Stomach (tissue), 9 donors: ENCODE measurements around the gene ZBTB7A. TPM values are rescaled to one million over a fixed set of nuclear protein-coding genes. Genes with fewer than 3 reads are reported as not detected.
A peak's percentile ranks its signal among the peaks of the same experiment; 100 is the strongest.

Source experiments
- DNase-seq, 2 donors: peaks; one replicate each; pipeline versions ENCODE4 v3.0.0 to v3.0.0-alpha.2; 2013 to 2019
- H3K27ac ChIP-seq, 5 donors: fragments of 200-600 bp in 4 of 5; sonication (generic) in 4 of 5; one replicate each; pipeline ENCODE4 v1.5.1; 2013 to 2019; ENCODE audit warnings: mild to moderate bottlenecking in 1 of 5, moderate library complexity in 1 of 5
- H3K27me3 ChIP-seq, 3 donors: fragments of 200-600 bp; sonication (generic); one replicate each; pipeline ENCODE4 v1.5.1; 2017 to 2019; ENCODE audit warnings: mixed run types in 1 of 3
- H3K36me3 ChIP-seq, 4 donors: fragments of 200-600 bp; sonication (generic); 1 replicate in 3 of 4; 2 replicates in 1 of 4; pipeline ENCODE4 v1.5.1; 2016 to 2019
- H3K4me1 ChIP-seq, 4 donors: fragments of 200-600 bp; sonication (generic); one replicate each; pipeline ENCODE4 v1.5.1; 2016 to 2019
- H3K4me3 ChIP-seq, 4 donors: fragments of 200-600 bp; sonication (generic) in 3 of 4; one replicate each; pipeline ENCODE4 v1.5.1; 2016 to 2019; ENCODE audit warnings: mild to moderate bottlenecking in 1 of 4
- H3K9me3 ChIP-seq, 4 donors: fragments of 200-600 bp; sonication (generic); one replicate each; pipeline ENCODE4 v1.5.1; 2016 to 2019
- CTCF ChIP-seq, 7 experiments: fragments of 450-650 bp in 4 of 7; fragments of 200-600 bp in 3 of 7; sonication (generic) in 3 of 7; IDR thresholded peaks; one replicate each; pipeline ENCODE4 v1.5.1; 2016 to 2019; ENCODE audit warnings: antibody characterized with exemption in 7 of 7, control low read depth in 2 of 7, mild to moderate bottlenecking in 1 of 7
- EP300 ChIP-seq: sonication (generic); formaldehyde crosslinking; IDR thresholded peaks from one replicate; pipeline ENCODE4 v1.6.1; 2017; ENCODE audit warnings: antibody characterized with exemption
- POLR2A ChIP-seq, 4 donors: fragments of 450-650 bp; IDR thresholded peaks; one replicate each; pipeline ENCODE4 v1.6.1; 2016; ENCODE audit warnings: antibody characterized with exemption in 4 of 4, control low read depth in 2 of 4, mild to moderate bottlenecking in 1 of 4, moderate library complexity in 1 of 4
- POLR2AphosphoS5 ChIP-seq, 3 donors: sonication (generic); formaldehyde crosslinking; IDR thresholded peaks; one replicate each; pipeline ENCODE4 v1.6.1; 2016; ENCODE audit warnings: antibody characterized with exemption in 3 of 3
- WGBS, 5 donors: extraction: QIAGEN DNeasy Blood & Tissue Kit in 3 of 5; methylation state at CpG; one replicate each; pipeline versions ENCODE4 v1.1.5 to v1.1.7; 2013 to 2018; 5-methylcytosine and 5-hydroxymethylcytosine counted together
- intact Hi-C: fragments of 100-400 bp; cut with DNase I; formaldehyde crosslinking; loops from one replicate; pipeline ENCODE4 v1.15.1; 2023; ENCODE audit warnings: low total_unique reads
- polyA plus RNA-seq, 3 donors: library from polyadenylated mRNA; stranded (reverse); fragments of 200-250 nt; gene quantifications; one replicate each; pipeline ENCODE4 v1.2.3, GENCODE V29; 2013
- total RNA-seq, 5 donors: library from RNA; depleted of rRNA; stranded (reverse); fragments of >200 nt; gene quantifications; one replicate each; pipeline versions ENCODE4 v1.1.0 to v1.2.3, GENCODE V29; 2014 to 2016
- donor health status: healthy with polysubstance abuse.
- donor health status: Bipolar disorder and iron deficiency.
- donor health status: healthy.

Gene ZBTB7A
- total and polyA plus RNA-seq, 8 donors, result 8.0 to 274 (median 35.5) TPM

- Histone ChIP-seq H3K4me3 (peak overlapping the region; percentile 38 to 100 (median 92)), H3K36me3 (peaks cover 0 to 23% (median 4%) of the 10 kb centered on the region in 4 donors), H3K9me3 (no peaks in the 10 kb centered on the region), H3K4me1 (peaks cover 66 to 75% (median 71%) of the 10 kb centered on the region in 4 donors), H3K27ac (peak overlapping the region; percentile 95 to 100 (median 98)), H3K27me3 (no peaks in the 10 kb centered on the region)
- TF ChIP-seq CTCF (IDR thresholded peaks at IDR 0.05), result no peak
- peak in 2 of 3 donors; percentile 33 to 54 for TF ChIP-seq POLR2AphosphoS5 (IDR thresholded peaks at IDR 0.05)
- no peak for TF ChIP-seq POLR2A (IDR thresholded peaks at IDR 0.05)
- peak; percentile 86 to 89 for DNase-seq
- intact Hi-C loops, result no loop called here
- WGBS, 5 donors, result 29 to 39% (median 31%) methylated on average over 17 to 29 of the region's 29 CpGs
Measured at GRCh38 chr19:4061683-4062418, 4.8 kb downstream of the ZBTB7A start.

DNA sequence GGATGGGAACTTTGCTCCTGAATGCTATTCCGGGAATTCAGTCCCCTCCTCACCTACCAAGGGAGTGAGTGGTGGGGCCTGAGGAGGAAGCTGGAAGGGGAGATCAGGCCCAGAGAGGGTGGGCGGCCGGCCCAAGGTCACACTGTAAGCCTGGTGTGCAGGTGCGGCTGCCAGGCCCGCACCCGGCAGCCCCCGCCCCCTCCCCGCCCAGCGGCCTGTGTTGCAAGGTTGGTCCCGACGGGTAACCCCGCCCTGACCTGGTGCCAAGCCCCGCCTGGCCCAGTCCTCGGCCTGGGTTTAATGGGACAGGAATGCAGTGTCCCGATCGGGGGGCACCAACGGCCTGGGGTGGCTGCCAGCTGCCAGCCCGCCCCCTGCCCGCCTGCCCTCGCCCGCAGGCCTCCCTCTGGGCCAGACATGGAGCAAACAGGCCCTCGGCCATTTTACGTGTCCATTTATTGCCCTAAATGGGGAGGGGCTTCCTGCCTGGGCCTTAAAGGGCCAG is 5.5 kb downstream of the ZBTB7A start:
- Histone ChIP-seq H3K4me1 (peaks cover 66 to 80% (median 73%) of the 10 kb centered on the region in 4 donors), H3K27me3 (no peaks in the 10 kb centered on the region), H3K27ac (peak overlapping the region; percentile 95 to 100 (median 98)), H3K36me3 (peaks cover 0 to 29% (median 8%) of the 10 kb centered on the region in 4 donors), H3K4me3 (peak overlapping the region; percentile 38 to 100 (median 92)), H3K9me3 (no peaks in the 10 kb centered on the region)
- WGBS, 5 donors, result 3 to 17% (median 9%) methylated on average over 9 to 23 of the region's 23 CpGs
- TF ChIP-seq POLR2A (IDR thresholded peaks at IDR 0.05) (no peak), EP300 (no peak), POLR2AphosphoS5 (IDR thresholded peaks at IDR 0.05) (peak in 2 of 3 donors; percentile 61 to 62), CTCF (IDR thresholded peaks at IDR 0.05) (no peak)
- DNase-seq, result peak; percentile 93
- intact Hi-C loops, result no loop called here

- 32 to 55% (median 41%) methylated on average over 6 to 16 of the region's 16 CpGs for WGBS, 5 donors
Measured at GRCh38 chr19:4060621-4061177, 6.0 kb downstream of the ZBTB7A start.

More at GRCh38 chr19:4060621-4061177, 6.0 kb downstream of the ZBTB7A start:
- peaks cover 66 to 85% (median 78%) of the 10 kb centered on the region in 4 donors for H3K4me1 ChIP-seq
- no peaks in the 10 kb centered on the region for H3K9me3 ChIP-seq
- peak overlapping the region; percentile 95 to 100 (median 98) for H3K27ac ChIP-seq
- TF ChIP-seq POLR2A (IDR thresholded peaks at IDR 0.05) (no peak), EP300 (no peak), POLR2AphosphoS5 (IDR thresholded peaks at IDR 0.05) (no peak), CTCF (IDR thresholded peaks at IDR 0.05) (no peak)
- peak in 1 of 2 donors; percentile 76 for DNase-seq
- peaks cover 0 to 35% (median 13%) of the 10 kb centered on the region in 4 donors for H3K36me3 ChIP-seq
- H3K4me3 ChIP-seq, result peak overlapping the region; percentile 38 to 100 (median 92)
- intact Hi-C loops, result no loop called here
- no peaks in the 10 kb centered on the region for H3K27me3 ChIP-seq
